OCI-LY1 (cell line): ENCODE data around the gene TAF3.

ENCODE experiments used
- H2AFZ ChIP-seq: fragments of 200-600 bp; sonication (generic), shearing (Covaris generic); 2 replicates; pipeline ENCODE4 v1.6.0; 2014; ENCODE audit warnings: antibody characterized with exemption, mild to moderate bottlenecking, low read length
- H3F3A ChIP-seq: fragments of 200-600 bp; sonication (generic), shearing (Covaris generic); 2 replicates; pipeline ENCODE4 v1.6.0; 2014; ENCODE audit warnings: mild to moderate bottlenecking, antibody characterized with exemption, low read length, moderate library complexity; ENCODE audit not compliant: insufficient read depth
- H3K27ac ChIP-seq: fragments of 200-600 bp; sonication (generic); 2 replicates; pipeline ENCODE4 v1.5.1; 2014; ENCODE audit warnings: low read length, mixed run types, mild to moderate bottlenecking, low read depth; ENCODE audit not compliant: poor library complexity, severe bottlenecking
- H3K27me3 ChIP-seq: fragments of 200-600 bp; sonication (generic); 2 replicates; pipeline ENCODE4 v1.6.0; 2014; ENCODE audit warnings: antibody characterized with exemption, mild to moderate bottlenecking, low read length, moderate library complexity; ENCODE audit not compliant: insufficient read depth
- H3K36me3 ChIP-seq: fragments of 200-600 bp; sonication (generic); 2 replicates; pipeline ENCODE4 v1.6.1; 2014; ENCODE audit warnings: mild to moderate bottlenecking, antibody characterized with exemption, low read length, moderate library complexity, mixed read lengths; ENCODE audit not compliant: insufficient read depth
- H3K4me1 ChIP-seq: fragments of 200-600 bp; sonication (generic); 2 replicates; pipeline ENCODE4 v1.5.1; 2014; ENCODE audit warnings: mild to moderate bottlenecking, low read length, moderate library complexity; ENCODE audit not compliant: insufficient read depth, severe bottlenecking
- H3K4me2 ChIP-seq: fragments of 200-600 bp; sonication (generic), shearing (Covaris generic); 2 replicates; pipeline ENCODE4 v1.6.1; 2014; ENCODE audit warnings: low read length
- H3K4me3 ChIP-seq: fragments of 200-600 bp; sonication (generic); 2 replicates; pipeline ENCODE4 v1.5.1; 2014; ENCODE audit warnings: low read length, low read depth, mild to moderate bottlenecking, mixed read lengths; ENCODE audit not compliant: poor library complexity, severe bottlenecking
- H3K79me2 ChIP-seq: fragments of 200-600 bp; shearing (Covaris generic); 2 replicates; pipeline ENCODE4 v1.6.1; 2016; ENCODE audit warnings: mixed run types, low read length, mixed read lengths; ENCODE audit not compliant: insufficient read depth
- H3K9ac ChIP-seq: fragments of 200-600 bp; sonication (generic), shearing (Covaris generic); 2 replicates; pipeline ENCODE4 v1.6.1; 2014; ENCODE audit warnings: mild to moderate bottlenecking, low read length, mixed read lengths
- H3K9me2 ChIP-seq: fragments of 200-600 bp; sonication (generic), shearing (Covaris generic); 2 replicates; pipeline ENCODE4 v1.6.1; 2014; ENCODE audit warnings: low read depth, mild to moderate bottlenecking, low read length, mixed read lengths
- H3K9me3 ChIP-seq: fragments of 200-600 bp; shearing (Covaris generic); 2 replicates; pipeline ENCODE4 v1.6.1; 2014; ENCODE audit warnings: low read length, mixed read lengths
- H4K20me1 ChIP-seq: fragments of 200-600 bp; sonication (generic), shearing (Covaris generic); 2 replicates; pipeline ENCODE4 v1.6.0; 2016; ENCODE audit warnings: mild to moderate bottlenecking, low read length; ENCODE audit not compliant: insufficient read depth
- CTCF ChIP-seq: fragments of 200-600 bp; sonication (generic), shearing (Covaris generic); IDR thresholded peaks from 2 replicates; pipeline ENCODE4 v1.5.1; 2017; ENCODE audit warnings: mild to moderate bottlenecking, antibody characterized with exemption, low read length, moderate library complexity, mixed read lengths
- EZH2 ChIP-seq: fragments of 200-600 bp; sonication (generic), shearing (Covaris generic); IDR thresholded peaks from 2 replicates; pipeline ENCODE4 v1.8.0; 2017; ENCODE audit warnings: borderline replicate concordance, mixed run types, mild to moderate bottlenecking, antibody characterized with exemption, low read length, moderate library complexity, mixed read lengths

The TAF3 gene

DNA sequence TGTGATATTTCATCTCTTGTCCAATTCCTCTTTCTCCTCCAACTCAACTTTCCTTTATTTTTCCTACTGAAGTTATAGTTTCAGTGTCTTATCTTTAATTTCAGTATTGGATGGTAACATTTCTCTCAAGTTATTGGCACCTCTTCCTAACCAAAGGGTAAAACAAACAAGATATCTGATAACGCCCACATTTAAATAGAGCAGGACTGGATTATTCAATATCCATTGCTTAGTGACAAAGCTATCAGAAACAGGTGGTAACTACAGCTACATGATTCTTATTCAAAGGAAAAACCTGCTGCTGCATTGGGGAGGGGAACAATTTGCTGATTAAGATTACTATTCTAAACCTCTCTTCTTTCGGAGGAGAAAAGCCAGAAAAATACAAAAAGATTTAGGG, 87.8 kb downstream of the TAF3 start:
- Histone ChIP-seq H3K9ac (no peak overlapping the region), H3K27me3 (no peaks in the 10 kb centered on the region), H3K36me3 (no peaks in the 10 kb centered on the region), H3K4me2 (no peak overlapping the region), H2AFZ (no peak overlapping the region), H3K4me1 (no peaks in the 10 kb centered on the region), H3K4me3 (no peak overlapping the region), H3K9me3 (no peaks in the 10 kb centered on the region), H3K27ac (no peak overlapping the region), H4K20me1 (no peaks in the 10 kb centered on the region), H3F3A (no peaks in the 10 kb centered on the region), H3K79me2 (0 out of 2 replicates have a peak, but pooled peaks cover 1% of the 10 kb centered on the region), H3K9me2 (no peaks in the 10 kb centered on the region)
- TF ChIP-seq CTCF: no peak
- TF ChIP-seq EZH2: no peak

- Histone ChIP-seq H3F3A (no peaks in the 10 kb centered on the region), H3K9ac (no peak overlapping the region), H3K79me2 (no peaks in the 10 kb centered on the region), H3K4me2 (no peak overlapping the region), H3K9me3 (no peaks in the 10 kb centered on the region), H3K27me3 (no peaks in the 10 kb centered on the region), H3K4me1 (no peaks in the 10 kb centered on the region), H2AFZ (no peak overlapping the region), H4K20me1 (no peaks in the 10 kb centered on the region), H3K9me2 (no peaks in the 10 kb centered on the region), H3K27ac (no peak overlapping the region), H3K36me3 (no peaks in the 10 kb centered on the region), H3K4me3 (no peak overlapping the region)
- TF ChIP-seq CTCF: no peak
- TF ChIP-seq EZH2: no peak
Observed at GRCh38 chr10:7908541-7909210, 90.4 kb downstream of the TAF3 start.

GRCh38 chr10:7913126-7913872, 95.0 kb downstream of the TAF3 start:
- Histone ChIP-seq H3K9me3 (no peaks in the 10 kb centered on the region), H3K27ac (no peak overlapping the region), H3K4me3 (no peak overlapping the region), H3K27me3 (no peaks in the 10 kb centered on the region), H4K20me1 (no peaks in the 10 kb centered on the region), H3K36me3 (no peaks in the 10 kb centered on the region), H3F3A (no peaks in the 10 kb centered on the region), H2AFZ (no peak overlapping the region), H3K9me2 (no peaks in the 10 kb centered on the region), H3K4me1 (no peaks in the 10 kb centered on the region), H3K79me2 (no peaks in the 10 kb centered on the region), H3K4me2 (no peak overlapping the region), H3K9ac (no peak overlapping the region)
- TF ChIP-seq EZH2: no peak
